ENCODE data around the gene ATN1. TPM values are rescaled to one million over a fixed set of nuclear protein-coding genes. Genes with fewer than 3 reads are reported as not detected.

The ATN1 gene
- total and polyA plus RNA-seq, 9 of the 15 experiments (the other 6 are each of a cell fraction or from before 2014, with no cell fraction given) = 0.15 to 49.8 (median 2.7) TPM

GRCh38 chr12:6961695-6962284 lies 34.0 kb downstream of the ATN1 start (continued):
- no peak for TF ChIP-seq ZNF512 (tag; IDR thresholded peaks at IDR 0.05)
- no peak for TF ChIP-seq MTF1 (CRISPR knock-in tag; IDR thresholded peaks at IDR 0.05; ENCODE audit: borderline replicate concordance)
- TF ChIP-seq ZBTB11 (CRISPR knock-in tag; IDR thresholded peaks at IDR 0.05) = peak; percentile 30 to 96 (median 82); a peak in 5 of 6 replicates
- peak; percentile 61 to 89 (median 68) for TF ChIP-seq CTCF (IDR thresholded peaks at IDR 0.05 in 2 of 3, conservative IDR thresholded peaks at IDR 0.05 in 1 of 3; ENCODE audit: insufficient read depth in 2 of 3, low read depth in 1 of 3, low read length in 3 of 3)
- peak; percentile 88 for TF ChIP-seq GABPB1 (CRISPR knock-in tag; IDR thresholded peaks at IDR 0.05)
- TF ChIP-seq HMG20B (CRISPR knock-in tag; IDR thresholded peaks at IDR 0.05) = no peak
- no peak for TF ChIP-seq GMEB1 (CRISPR knock-in tag; IDR thresholded peaks at IDR 0.05)
- peak; percentile 35; the same call in 1 of the 2 replicates for TF ChIP-seq NFE2L1 (tag; IDR thresholded peaks at IDR 0.05; ENCODE audit: borderline replicate concordance, low read depth)
- TF ChIP-seq ZNF408 (CRISPR knock-in tag; IDR thresholded peaks at IDR 0.05; ENCODE audit: low read depth) = no peak
- TF ChIP-seq TEAD1 (CRISPR knock-in tag; IDR thresholded peaks at IDR 0.05) = 0 out of 4 replicates have a peak, but pooled peaks of 1 of the 2 experiments have one; percentile 33
- no peak for TF ChIP-seq ZNF778 (CRISPR knock-in tag; IDR thresholded peaks at IDR 0.05)
- TF ChIP-seq MCM2 (IDR thresholded peaks at IDR 0.05; ENCODE audit: low read depth) = no peak
- no peak for TF ChIP-seq ZFP30 (CRISPR knock-in tag; IDR thresholded peaks at IDR 0.05; ENCODE audit: borderline replicate concordance)
- no peak for TF ChIP-seq NR0B1 (IDR thresholded peaks at IDR 0.05; ENCODE audit: partially characterized antibody)

Data from K562 (cell line).